Central memory CD8-positive, alpha-beta T cell (primary cell): ENCODE data around the gene UBE2V1.

Source experiments
- ATAC-seq: fragments of 150-1000 bp; cut with Tn5 transposase; replicated peaks from 2 replicates; pipeline ENCODE4 v1.10.0; 2022; ENCODE audit warnings: mild to moderate bottlenecking, moderate FRiP score, moderate number of reproducible peaks; ENCODE audit not compliant: poor library complexity, severe bottlenecking; ENCODE audit errors: extremely low read depth
- DNase-seq, 2 donors: peaks; one replicate each; pipeline ENCODE4 v3.0.0; 2021; ENCODE audit warnings: low spot score in 2 of 2
- H3K27ac Mint-ChIP-seq: one replicate; pipeline ENCODE4 v1.8.0; 2022; ENCODE audit warnings: low read depth, mild to moderate bottlenecking, moderate library complexity, mixed read lengths
- H3K27me3 Mint-ChIP-seq: one replicate; pipeline ENCODE4 v1.8.0; 2022; ENCODE audit warnings: mixed read lengths
- H3K36me3 Mint-ChIP-seq: one replicate; pipeline ENCODE4 v1.8.0; 2022; ENCODE audit warnings: mild to moderate bottlenecking, moderate library complexity, mixed read lengths; ENCODE audit not compliant: insufficient read depth
- H3K4me1 Mint-ChIP-seq: one replicate; pipeline ENCODE4 v1.8.0; 2022; ENCODE audit warnings: mixed read lengths
- H3K4me3 Mint-ChIP-seq: one replicate; pipeline ENCODE4 v1.8.0; 2022; ENCODE audit warnings: mild to moderate bottlenecking, moderate library complexity, mixed read lengths
- H3K9me3 Mint-ChIP-seq: one replicate; pipeline ENCODE4 v1.8.0; 2022; ENCODE audit warnings: mixed read lengths

UBE2V1 gene

DNA sequence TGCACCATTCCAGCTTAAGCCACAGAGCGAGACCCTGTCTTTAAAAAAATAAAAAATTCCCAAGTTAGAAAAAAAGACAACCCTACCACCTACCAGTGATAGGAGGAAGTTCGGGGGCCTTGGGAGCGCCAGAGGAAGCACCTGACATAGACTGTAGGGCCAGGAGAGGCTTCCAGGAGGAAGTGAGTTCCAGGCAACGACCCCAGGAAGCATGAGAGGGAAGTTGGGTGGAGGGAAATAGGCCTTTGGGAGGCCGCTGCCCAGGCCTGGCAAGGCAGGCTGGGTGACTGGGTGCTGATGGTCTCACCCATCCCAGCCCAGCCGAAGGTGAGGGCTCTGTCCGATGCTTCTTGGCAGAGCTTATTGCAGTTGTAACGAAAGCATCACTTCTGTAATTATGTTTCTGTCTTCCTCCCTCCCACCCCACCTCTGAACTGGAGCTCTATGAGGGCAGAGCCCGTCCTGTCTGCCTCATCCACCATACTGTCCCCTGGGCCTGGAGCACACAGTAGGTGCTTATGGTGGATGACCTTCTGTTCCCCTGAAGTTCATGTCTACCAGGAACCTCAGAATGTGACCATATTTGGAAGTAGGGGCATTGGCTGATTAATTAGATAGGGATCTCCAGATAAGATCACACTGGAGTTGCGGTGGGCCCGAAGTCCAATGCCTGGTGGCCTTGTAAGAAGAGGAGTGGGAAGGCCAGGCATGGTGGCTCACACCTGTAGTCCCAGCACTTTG is 54.1 kb downstream of the UBE2V1 start:
- no peaks in the 10 kb centered on the region for H3K4me1 Mint-ChIP-seq
- peaks cover 3% of the 10 kb centered on the region for H3K27me3 Mint-ChIP-seq
- DNase-seq (no peak), ATAC-seq (no peak)
- no peak overlapping the region for H3K27ac Mint-ChIP-seq
- H3K36me3 Mint-ChIP-seq, result no peaks in the 10 kb centered on the region
- H3K9me3 Mint-ChIP-seq, result no peaks in the 10 kb centered on the region
- H3K4me3 Mint-ChIP-seq, result no peak overlapping the region

DNA sequence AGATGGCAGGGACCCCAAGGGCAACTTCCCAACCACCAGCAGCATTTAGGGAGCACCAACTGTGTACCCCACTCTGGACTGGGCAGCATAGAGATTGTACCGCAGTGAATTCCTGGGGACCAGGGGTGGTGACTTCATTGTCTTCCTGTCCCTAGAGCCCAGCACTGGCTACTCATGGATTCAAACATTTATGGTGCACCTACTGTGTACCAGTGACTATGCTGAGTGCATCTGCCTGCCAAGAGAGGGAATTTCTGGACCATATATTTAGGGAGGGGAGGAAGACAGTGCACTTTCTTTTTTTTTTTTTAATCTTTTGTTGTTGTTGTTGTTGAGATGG is 55.3 kb downstream of the UBE2V1 start:
- Mint-ChIP-seq H3K4me1 (no peaks in the 10 kb centered on the region), H3K27me3 (peaks cover 9% of the 10 kb centered on the region), H3K9me3 (no peaks in the 10 kb centered on the region), H3K36me3 (no peaks in the 10 kb centered on the region), H3K27ac (no peak overlapping the region), H3K4me3 (no peak overlapping the region)
- ATAC-seq (no peak), DNase-seq (no peak)

DNA sequence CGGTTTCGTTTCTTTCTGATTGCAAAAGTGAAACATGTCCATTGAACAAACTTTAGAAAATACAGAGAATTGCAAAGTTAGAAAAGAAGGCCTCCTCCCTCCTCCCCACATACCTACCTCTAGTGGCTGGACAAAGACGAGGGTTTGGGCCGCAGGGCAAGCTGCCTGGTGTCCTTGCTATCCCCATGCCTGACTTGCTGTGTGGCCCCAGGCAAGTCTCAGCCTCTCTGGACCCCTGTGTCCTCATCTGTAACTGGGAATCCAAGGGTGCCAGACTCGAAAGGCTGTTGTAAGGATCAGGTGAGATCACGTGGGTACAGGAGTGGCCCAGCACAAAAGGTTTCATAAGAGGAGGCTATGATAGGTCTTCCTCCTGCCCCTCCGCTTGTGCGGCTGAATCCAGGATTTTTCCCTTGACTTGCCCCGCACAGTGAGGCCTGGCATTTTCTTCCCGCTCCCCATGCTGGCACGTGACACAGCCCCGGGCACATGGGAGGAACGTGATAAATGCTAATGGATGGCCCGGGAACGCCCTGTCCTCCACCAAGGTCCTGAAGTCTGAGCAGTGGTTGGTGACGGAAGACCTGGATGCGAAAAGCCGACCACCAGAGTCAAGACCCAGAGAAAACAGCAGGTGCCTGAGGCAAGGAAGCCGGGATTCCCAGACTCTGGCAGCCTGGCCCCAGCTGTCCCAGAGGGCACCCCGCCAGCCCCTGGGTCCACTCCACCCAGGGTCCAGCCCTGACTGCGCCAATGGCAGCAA is 55.8 kb downstream of the UBE2V1 start:
- no peaks in the 10 kb centered on the region for H3K36me3 Mint-ChIP-seq
- no peaks in the 10 kb centered on the region for H3K4me1 Mint-ChIP-seq
- no peak for ATAC-seq
- H3K27ac Mint-ChIP-seq, result no peak overlapping the region
- no peak overlapping the region for H3K4me3 Mint-ChIP-seq
- peaks cover 9% of the 10 kb centered on the region for H3K27me3 Mint-ChIP-seq
- no peak for DNase-seq
- H3K9me3 Mint-ChIP-seq, result no peaks in the 10 kb centered on the region

DNA sequence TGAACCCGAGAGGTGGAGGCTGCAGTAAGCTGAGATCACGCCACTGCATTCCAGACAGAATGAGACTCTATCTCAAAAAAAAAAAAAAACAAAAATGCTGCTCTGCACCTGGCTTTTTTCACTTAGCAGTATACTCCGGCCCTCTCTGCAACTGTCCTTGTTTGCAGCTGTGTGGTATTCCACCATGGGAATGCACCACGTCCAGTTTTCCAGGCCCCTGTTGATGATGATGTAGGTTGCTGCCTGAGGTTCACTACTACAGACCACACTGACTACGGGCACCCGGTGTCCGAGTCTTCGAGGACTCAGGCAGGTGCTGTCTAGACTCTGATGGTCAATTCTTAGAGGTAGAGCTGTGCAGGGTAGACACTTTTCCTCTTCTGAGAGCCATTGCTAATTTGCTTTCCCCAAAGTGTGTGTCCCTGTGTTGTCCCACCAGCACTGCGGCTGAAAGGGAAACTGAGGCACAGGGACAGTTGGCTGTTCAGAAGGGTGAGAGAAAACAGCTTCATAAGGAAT is 56.5 kb downstream of the UBE2V1 start:
- Mint-ChIP-seq H3K36me3 (no peaks in the 10 kb centered on the region), H3K27me3 (peaks cover 9% of the 10 kb centered on the region), H3K9me3 (no peaks in the 10 kb centered on the region), H3K27ac (no peak overlapping the region), H3K4me1 (no peaks in the 10 kb centered on the region), H3K4me3 (no peak overlapping the region)
- DNase-seq, result no peak
- no peak for ATAC-seq

DNA sequence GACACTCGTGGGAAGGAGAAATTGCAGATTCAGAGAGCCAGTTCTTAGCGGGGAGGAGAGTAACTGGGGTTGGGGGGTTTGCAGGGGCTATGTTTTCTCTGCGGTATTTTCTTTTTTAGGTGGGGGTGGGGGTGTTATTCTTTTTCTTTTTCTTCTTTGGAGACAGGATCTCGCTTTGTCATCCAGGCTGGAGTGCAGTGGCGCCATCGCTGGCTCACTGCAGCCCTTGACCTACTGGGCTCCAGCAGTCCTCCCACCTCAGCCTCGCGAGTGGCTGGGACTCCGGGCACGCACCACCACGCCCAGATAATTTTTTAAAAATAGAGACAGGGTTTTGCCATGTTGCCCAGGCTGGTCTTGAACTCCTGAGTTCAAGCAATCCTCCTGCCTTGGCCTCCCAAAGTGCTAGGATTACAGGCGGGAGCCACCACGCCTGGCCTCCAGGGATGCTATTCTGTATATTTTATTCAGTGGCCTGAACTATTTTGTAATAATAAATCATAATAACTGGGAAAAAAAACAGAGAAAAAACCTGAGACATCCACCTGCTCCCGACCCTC is 57.3 kb downstream of the UBE2V1 start:
- Mint-ChIP-seq H3K36me3 (no peaks in the 10 kb centered on the region), H3K4me3 (no peak overlapping the region), H3K27me3 (peaks cover 9% of the 10 kb centered on the region), H3K9me3 (no peaks in the 10 kb centered on the region), H3K4me1 (no peaks in the 10 kb centered on the region), H3K27ac (no peak overlapping the region)
- DNase-seq, result no peak
- ATAC-seq, result no peak

DNA sequence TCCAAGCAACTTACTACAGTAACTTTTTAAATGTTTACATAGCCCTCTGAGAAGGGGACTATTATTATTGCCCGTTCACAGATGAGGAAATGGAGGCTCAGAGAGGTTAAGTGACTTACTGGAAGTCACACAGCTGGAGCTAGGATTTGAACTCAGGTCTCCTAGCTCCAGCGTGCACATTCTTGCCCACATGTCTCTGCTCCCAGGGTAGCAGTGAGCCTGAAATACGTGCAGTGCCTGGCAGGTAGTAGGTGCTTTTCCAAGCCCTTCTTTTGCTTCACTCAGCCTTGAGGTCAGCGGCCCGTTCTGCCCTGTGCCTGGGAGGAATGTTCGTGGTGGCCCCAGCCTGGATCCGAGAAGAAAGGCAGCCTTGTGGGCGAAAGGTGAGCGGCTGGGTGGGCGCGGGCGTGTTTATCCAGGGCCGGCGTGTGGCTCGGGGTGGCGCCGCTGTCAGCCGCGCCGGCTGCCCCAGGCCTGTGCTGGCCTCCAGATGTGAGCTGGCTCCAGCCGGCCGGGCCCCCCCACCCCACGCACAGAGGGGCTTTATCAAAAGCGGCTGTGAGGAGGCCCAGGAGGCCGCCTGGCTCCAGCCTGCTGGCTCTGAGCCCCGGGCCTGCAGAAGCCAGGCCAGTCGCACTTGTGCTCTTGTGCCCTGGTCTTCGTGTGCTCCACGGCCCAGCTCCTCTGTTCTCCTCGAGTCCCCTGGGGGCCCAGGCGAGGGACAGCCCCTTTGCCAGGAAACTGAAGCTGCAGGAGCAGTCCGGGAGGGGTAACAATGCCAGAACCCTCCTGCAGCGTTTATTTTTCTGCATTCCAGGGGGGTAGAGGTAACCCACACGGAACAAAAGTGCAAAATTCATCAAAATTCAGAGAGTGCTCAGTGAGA is 58.1 kb downstream of the UBE2V1 start:
- Mint-ChIP-seq H3K9me3 (no peaks in the 10 kb centered on the region), H3K4me1 (no peaks in the 10 kb centered on the region), H3K36me3 (no peaks in the 10 kb centered on the region), H3K4me3 (no peak overlapping the region), H3K27me3 (peaks cover 9% of the 10 kb centered on the region), H3K27ac (no peak overlapping the region)
- ATAC-seq (no peak), DNase-seq (no peak)

DNA sequence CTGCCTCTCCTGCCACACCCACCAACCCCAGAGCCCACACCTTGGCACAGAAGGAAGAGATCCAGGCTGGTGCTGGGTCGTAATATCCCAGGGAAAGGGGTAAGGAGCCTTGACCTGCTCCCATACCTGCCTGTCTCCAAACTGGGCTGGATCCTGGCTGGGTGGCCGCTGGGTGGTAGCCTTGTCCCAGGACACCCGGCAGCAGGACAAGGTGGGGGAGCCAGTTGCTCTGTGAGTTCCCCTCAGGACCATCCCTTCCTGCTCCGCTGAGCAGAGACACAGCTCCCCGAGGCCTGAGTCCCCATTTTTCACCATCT is 58.8 kb downstream of the UBE2V1 start:
- ATAC-seq, result no peak
- peaks cover 9% of the 10 kb centered on the region for H3K27me3 Mint-ChIP-seq
- H3K36me3 Mint-ChIP-seq, result no peaks in the 10 kb centered on the region
- no peak overlapping the region for H3K4me3 Mint-ChIP-seq
- H3K9me3 Mint-ChIP-seq, result no peaks in the 10 kb centered on the region
- DNase-seq, result no peak
- no peaks in the 10 kb centered on the region for H3K4me1 Mint-ChIP-seq
- no peak overlapping the region for H3K27ac Mint-ChIP-seq

DNA sequence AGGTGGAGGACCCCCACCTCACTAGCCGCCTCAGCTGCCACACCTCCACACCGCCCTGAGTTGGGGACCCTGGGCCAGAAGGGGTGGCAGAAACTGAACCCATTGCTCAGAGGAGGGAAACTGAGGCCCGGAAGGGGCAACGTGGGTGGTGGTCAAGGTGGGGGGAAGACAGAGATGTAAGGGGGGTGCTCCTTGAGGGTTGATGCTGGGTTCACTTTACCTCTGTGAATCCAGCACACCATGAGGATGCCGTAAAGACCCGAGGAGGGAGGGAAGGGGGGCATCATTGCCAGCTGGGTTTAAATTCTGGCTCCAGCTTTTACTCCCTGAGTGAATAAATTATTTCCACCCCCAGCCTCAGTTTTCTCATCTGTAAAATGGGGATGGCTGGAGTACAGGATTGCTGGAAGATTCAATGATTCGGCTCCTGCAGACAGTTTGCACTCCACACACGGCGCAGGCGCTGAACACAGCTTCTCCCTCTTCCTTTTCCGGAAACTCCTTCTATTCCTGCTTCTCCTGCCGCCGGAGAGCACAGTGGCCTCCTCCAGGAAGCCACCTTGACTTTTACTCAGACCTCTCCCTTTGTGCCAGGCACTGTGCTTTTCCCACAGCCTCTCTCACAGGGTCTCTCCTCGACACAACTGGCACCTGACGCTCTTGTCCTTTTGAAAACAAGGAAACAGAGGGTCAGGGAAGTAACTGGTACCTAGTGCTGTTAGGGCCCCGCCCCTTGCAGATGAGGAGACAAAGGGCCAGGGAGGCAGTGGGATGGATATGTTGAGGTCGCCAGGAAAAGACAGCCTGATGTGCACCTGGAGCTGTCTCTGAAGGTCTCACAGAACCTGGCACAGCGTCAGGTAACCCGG is 59.4 kb downstream of the UBE2V1 start:
- ATAC-seq (no peak), DNase-seq (no peak)
- Mint-ChIP-seq H3K9me3 (no peaks in the 10 kb centered on the region), H3K4me1 (peaks cover 4% of the 10 kb centered on the region), H3K27me3 (peaks cover 9% of the 10 kb centered on the region), H3K4me3 (no peak overlapping the region), H3K36me3 (no peaks in the 10 kb centered on the region), H3K27ac (no peak overlapping the region)

DNA sequence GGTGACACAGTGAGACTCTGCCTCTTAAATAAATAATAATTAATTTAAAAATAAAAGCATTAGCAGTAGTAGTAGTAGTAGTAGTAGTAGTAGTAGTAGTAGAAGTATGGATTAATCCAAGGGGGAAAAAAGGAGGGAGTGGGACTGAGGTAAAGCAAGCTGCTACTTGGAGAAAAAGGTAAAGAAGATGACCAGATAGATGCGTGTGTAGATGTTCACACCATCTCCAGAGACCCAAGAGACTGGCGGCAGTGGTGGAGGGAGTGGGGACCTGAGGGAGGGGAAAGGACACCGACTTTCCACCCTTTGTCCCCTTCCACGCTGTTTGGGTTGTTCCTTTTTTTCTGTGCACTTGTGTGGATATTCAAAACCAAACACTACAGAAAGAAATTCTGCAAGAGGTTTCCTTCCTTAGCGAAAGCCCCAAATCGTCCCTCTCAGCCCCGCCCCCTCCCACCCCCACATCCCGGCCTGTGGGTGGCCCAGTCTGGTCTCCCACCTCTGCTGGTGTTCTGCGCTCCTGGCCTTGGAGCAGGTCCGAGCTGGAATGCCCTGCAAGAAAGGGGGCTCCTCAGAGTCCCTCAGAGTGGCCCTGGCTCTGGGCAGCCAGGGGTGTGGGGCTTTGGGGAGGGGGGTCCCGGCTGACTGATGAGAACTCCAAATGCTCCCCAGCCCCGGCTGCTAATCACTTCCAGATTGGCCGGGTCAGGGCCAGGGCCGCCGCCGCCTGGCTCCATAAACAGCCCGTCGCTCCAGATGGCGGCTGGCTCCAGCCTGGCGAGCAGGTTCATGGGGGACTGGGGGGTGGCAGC is 60.2 kb downstream of the UBE2V1 start:
- H3K36me3 Mint-ChIP-seq, result no peaks in the 10 kb centered on the region
- H3K9me3 Mint-ChIP-seq, result no peaks in the 10 kb centered on the region
- no peak overlapping the region for H3K4me3 Mint-ChIP-seq
- ATAC-seq (no peak), DNase-seq (no peak)
- peaks cover 9% of the 10 kb centered on the region for H3K27me3 Mint-ChIP-seq
- H3K4me1 Mint-ChIP-seq, result peaks cover 12% of the 10 kb centered on the region
- H3K27ac Mint-ChIP-seq, result no peak overlapping the region

DNA sequence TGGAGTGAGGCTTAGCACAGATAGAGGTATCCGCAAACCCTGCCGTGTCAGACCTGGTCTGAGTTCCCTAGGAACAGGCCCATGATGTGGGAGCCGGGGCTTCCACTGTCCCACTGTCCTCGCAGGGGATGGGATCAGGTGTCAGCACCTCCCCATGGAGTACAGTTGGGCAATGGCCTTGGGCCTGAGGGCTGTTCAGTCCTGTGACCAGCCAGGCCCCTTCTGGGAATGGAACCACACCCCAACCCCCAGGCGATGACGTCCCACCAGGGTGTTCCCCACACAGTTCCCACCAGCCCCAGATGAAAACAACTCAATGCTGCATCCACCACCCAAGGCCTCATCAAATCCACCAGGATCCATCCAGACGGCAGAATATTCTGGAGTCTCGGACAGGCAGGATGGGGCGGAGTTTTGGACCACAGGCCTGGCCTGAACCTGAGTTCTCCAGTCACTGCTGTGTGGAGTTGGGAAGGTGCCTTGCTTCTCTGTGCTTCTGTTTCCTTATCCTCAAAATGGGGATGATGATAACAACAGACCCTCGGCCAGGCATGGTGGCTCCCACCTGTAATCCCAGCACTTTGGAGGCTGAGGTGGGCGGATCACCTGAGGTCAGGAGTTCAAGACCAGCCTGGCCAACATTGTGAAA is 62.2 kb downstream of the UBE2V1 start:
- DNase-seq, result no peak
- Mint-ChIP-seq H3K27me3 (peaks cover 9% of the 10 kb centered on the region), H3K36me3 (no peaks in the 10 kb centered on the region), H3K27ac (no peak overlapping the region), H3K4me3 (no peak overlapping the region), H3K9me3 (no peaks in the 10 kb centered on the region), H3K4me1 (peaks cover 13% of the 10 kb centered on the region)
- ATAC-seq, result no peak

DNA sequence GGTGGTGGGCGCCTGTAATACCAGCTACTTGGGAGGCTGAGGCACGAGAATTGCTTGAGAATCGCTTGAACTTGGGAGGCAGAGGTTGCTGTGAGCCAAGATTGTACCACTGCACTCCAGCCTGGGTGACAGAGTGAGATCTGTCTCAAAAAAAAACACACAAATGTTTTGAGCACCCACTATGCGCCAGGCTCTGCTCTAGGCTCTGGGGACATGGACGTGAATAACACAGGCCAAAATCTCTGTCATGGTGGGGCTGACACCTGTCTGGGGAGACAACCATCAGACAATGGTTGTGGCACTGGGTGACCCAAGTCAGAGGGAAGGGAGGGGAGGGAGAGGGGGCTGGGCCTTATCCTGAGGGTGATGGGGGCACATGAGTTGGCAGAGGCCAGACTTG is 62.7 kb downstream of the UBE2V1 start:
- Mint-ChIP-seq H3K4me3 (no peak overlapping the region), H3K36me3 (no peaks in the 10 kb centered on the region), H3K9me3 (no peaks in the 10 kb centered on the region), H3K27ac (no peak overlapping the region), H3K4me1 (peaks cover 13% of the 10 kb centered on the region), H3K27me3 (peaks cover 9% of the 10 kb centered on the region)
- ATAC-seq, result no peak
- DNase-seq, result no peak
